ENCODE data around the gene ENOX1.

The ENOX1 gene

GRCh38 chr13:43786472-43786765 is 353 bp downstream of the ENOX1 start:
- Histone ChIP-seq H3K4me1 (ENCODE audit: low read length) (peaks cover 13% of the 10 kb centered on the region; the same call in 1 of the 2 replicates), H3K9ac (ENCODE audit: low read length) (no peak overlapping the region), H2AFZ (ENCODE audit: low read depth, low read length) (0 out of 2 replicates have a peak overlapping the region, but pooled peaks have one; percentile 68), H4K20me1 (ENCODE audit: insufficient read depth, low read length) (no peaks in the 10 kb centered on the region), H3K9me3 (ENCODE audit: insufficient read depth, low read length) (no peaks in the 10 kb centered on the region), H3K36me3 (replicated peaks; ENCODE audit: low read depth, low read length) (no peaks in the 10 kb centered on the region), H3K27ac (ENCODE audit: low read length) (no peak overlapping the region), H3K79me2 (ENCODE audit: low read length) (no peaks in the 10 kb centered on the region), H3K4me2 (ENCODE audit: low read length) (peak overlapping the region; percentile 78), H3K27me3 (ENCODE audit: low read depth, low read length) (no peaks in the 10 kb centered on the region), H3K4me3 (ENCODE audit: low read length) (peak overlapping the region; percentile 78)
- TF ChIP-seq EZH2phosphoT487 (IDR thresholded peaks at IDR 0.05; ENCODE audit: low read depth) = no peak
- no peak for TF ChIP-seq CTCF (IDR thresholded peaks at IDR 0.05; ENCODE audit: low read depth, low read length)

GRCh38 chr13:43785650-43786471 is 911 bp downstream of the ENOX1 start:
- no peak for TF ChIP-seq CTCF (IDR thresholded peaks at IDR 0.05; ENCODE audit: low read depth, low read length)
- no peak for TF ChIP-seq EZH2phosphoT487 (IDR thresholded peaks at IDR 0.05; ENCODE audit: low read depth)
- Histone ChIP-seq H3K27ac (ENCODE audit: low read length) (no peak overlapping the region), H3K9ac (ENCODE audit: low read length) (no peak overlapping the region), H3K4me3 (ENCODE audit: low read length) (no peak overlapping the region), H4K20me1 (ENCODE audit: insufficient read depth, low read length) (no peaks in the 10 kb centered on the region), H3K9me3 (ENCODE audit: insufficient read depth, low read length) (no peaks in the 10 kb centered on the region), H3K36me3 (replicated peaks; ENCODE audit: low read depth, low read length) (no peaks in the 10 kb centered on the region), H3K27me3 (ENCODE audit: low read depth, low read length) (no peaks in the 10 kb centered on the region), H3K4me1 (ENCODE audit: low read length) (peaks cover 13% of the 10 kb centered on the region; the same call in 1 of the 2 replicates), H3K4me2 (ENCODE audit: low read length) (no peak overlapping the region), H2AFZ (ENCODE audit: low read depth, low read length) (no peak overlapping the region), H3K79me2 (ENCODE audit: low read length) (no peaks in the 10 kb centered on the region)

GRCh38 chr13:43785261-43785649 is 1.5 kb downstream of the ENOX1 start:
- peaks cover 13% of the 10 kb centered on the region; the same call in 1 of the 2 replicates for H3K4me1 ChIP-seq (ENCODE audit: low read length)
- H3K9ac ChIP-seq (ENCODE audit: low read length) = no peak overlapping the region
- no peak overlapping the region for H3K27ac ChIP-seq (ENCODE audit: low read length)
- H2AFZ ChIP-seq (ENCODE audit: low read depth, low read length) = no peak overlapping the region
- no peaks in the 10 kb centered on the region for H4K20me1 ChIP-seq (ENCODE audit: insufficient read depth, low read length)
- no peaks in the 10 kb centered on the region for H3K27me3 ChIP-seq (ENCODE audit: low read depth, low read length)
- no peaks in the 10 kb centered on the region for H3K9me3 ChIP-seq (ENCODE audit: insufficient read depth, low read length)
- H3K4me2 ChIP-seq (ENCODE audit: low read length) = no peak overlapping the region
- H3K4me3 ChIP-seq (ENCODE audit: low read length) = no peak overlapping the region
- no peak for TF ChIP-seq CTCF (IDR thresholded peaks at IDR 0.05; ENCODE audit: low read depth, low read length)
- TF ChIP-seq EZH2phosphoT487 (IDR thresholded peaks at IDR 0.05; ENCODE audit: low read depth) = no peak
- H3K36me3 ChIP-seq (replicated peaks; ENCODE audit: low read depth, low read length) = no peaks in the 10 kb centered on the region
- no peaks in the 10 kb centered on the region for H3K79me2 ChIP-seq (ENCODE audit: low read length)

GRCh38 chr13:43784496-43784895 is 2.3 kb downstream of the ENOX1 start:
- Histone ChIP-seq H3K4me3 (ENCODE audit: low read length) (no peak overlapping the region), H3K9me3 (ENCODE audit: insufficient read depth, low read length) (no peaks in the 10 kb centered on the region), H3K36me3 (replicated peaks; ENCODE audit: low read depth, low read length) (no peaks in the 10 kb centered on the region), H3K27me3 (ENCODE audit: low read depth, low read length) (no peaks in the 10 kb centered on the region), H3K9ac (ENCODE audit: low read length) (no peak overlapping the region), H4K20me1 (ENCODE audit: insufficient read depth, low read length) (no peaks in the 10 kb centered on the region), H3K4me1 (ENCODE audit: low read length) (peaks cover 13% of the 10 kb centered on the region; the same call in 1 of the 2 replicates), H3K27ac (ENCODE audit: low read length) (no peak overlapping the region), H3K79me2 (ENCODE audit: low read length) (no peaks in the 10 kb centered on the region), H3K4me2 (ENCODE audit: low read length) (no peak overlapping the region), H2AFZ (ENCODE audit: low read depth, low read length) (no peak overlapping the region)
- TF ChIP-seq EZH2phosphoT487 (IDR thresholded peaks at IDR 0.05; ENCODE audit: low read depth) = no peak
- no peak for TF ChIP-seq CTCF (IDR thresholded peaks at IDR 0.05; ENCODE audit: low read depth, low read length)
